ENCODE data around the gene RANBP10. TPM values are rescaled to one million over a fixed set of nuclear protein-coding genes. Genes with fewer than 3 reads are reported as not detected.

The RANBP10 gene
- polyA plus RNA-seq, 2 of the 4 experiments (the other 2 are of a cell fraction), result 7.5 to 9.8 TPM

DNA sequence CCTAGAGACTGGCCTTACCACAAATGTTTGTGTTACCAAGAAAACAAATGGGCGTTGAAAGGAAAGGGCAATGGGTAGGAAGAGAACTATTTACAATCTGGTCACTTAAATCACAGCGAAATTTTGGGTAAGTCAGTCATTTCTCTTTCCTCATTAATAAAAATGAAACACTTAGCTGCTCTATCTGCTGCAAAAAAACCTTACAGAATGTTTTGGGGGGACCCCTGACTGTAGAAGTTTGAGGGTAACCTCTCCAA is 39.6 kb upstream of the RANBP10 start:
- Histone ChIP-seq H3K4me3 (peak overlapping the region; percentile 93), H3K9me3 (no peaks in the 10 kb centered on the region), H3K27ac (peak overlapping the region; percentile 89 to 98), H3K4me2 (peak overlapping the region; percentile 87), H3K4me1 (peaks cover 40% of the 10 kb centered on the region)
- WGBS (ENCODE audit: missing lambda C conversion rate), result 15% methylated on average over 2 of the region's 2 CpGs
- ATAC-seq (no peak), DNase-seq (ENCODE audit: low read depth in 1 of 2, low spot score in 1 of 2) (no peak), FAIRE-seq (no peak)
- POLR2A ChIA-PET, result interaction anchor here (0.6 to 0.9 kb wide), 6 partner anchors 12 to 90 kb away, joined by 3 to 7 read pairs (median 4); partner anchors contain the start of genes PSKH1, RANBP10 and TSNAXIP1
- CTCF ChIA-PET, result interaction anchor here (0.6 to 4.1 kb wide), 5 partner anchors 26 to 64 kb away, joined by 3 to 38 read pairs (median 4); no protein-coding TSS in a partner anchor
- TF ChIP-seq, protein P1, sequence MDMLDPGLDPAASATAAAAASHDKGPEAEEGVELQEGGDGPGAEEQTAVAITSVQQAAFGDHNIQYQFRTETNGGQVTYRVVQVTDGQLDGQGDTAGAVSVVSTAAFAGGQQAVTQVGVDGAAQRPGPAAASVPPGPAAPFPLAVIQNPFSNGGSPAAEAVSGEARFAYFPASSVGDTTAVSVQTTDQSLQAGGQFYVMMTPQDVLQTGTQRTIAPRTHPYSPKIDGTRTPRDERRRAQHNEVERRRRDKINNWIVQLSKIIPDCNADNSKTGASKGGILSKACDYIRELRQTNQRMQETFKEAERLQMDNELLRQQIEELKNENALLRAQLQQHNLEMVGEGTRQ (IDR thresholded peaks at IDR 0.05), result no peak

DNA sequence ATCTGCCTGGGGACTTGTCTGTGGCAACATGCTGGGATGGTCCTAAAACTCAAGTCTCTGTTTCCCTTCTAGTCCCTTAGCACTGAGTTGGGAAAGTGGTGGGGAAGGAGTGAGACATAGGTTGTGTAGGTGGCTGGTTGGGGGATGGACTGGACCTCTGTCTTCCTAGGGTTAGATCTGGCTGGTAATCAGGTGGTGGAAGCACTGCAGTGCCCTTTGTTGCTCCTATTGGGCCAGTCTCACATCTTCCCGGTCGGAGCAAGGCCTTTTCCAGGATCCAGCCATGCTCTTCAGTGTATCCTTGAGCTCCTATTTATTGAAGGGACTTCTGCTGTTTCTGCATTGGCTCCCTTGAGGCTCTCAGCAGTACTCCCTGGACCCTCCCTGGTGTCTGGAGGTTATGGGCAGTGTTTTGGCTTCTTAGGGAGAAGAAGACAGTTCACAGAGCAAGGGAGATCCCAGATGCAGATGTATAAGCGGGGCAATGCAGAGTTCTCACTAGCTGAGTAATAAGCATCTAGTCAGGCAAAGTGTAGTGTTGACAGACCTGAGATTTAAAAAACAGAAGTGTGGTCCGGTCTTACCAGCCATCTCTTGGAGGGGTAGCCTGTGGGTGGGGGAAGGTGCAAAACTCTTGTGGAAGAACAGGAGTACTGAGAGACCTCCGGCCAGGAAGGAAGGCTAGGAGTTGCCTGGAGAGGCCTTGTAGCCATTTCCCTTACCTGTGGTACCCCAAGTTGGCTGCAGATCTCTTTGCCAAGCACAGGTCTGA is 39.1 kb upstream of the RANBP10 start:
- POLR2A ChIA-PET, result interaction anchor here (0.7 to 0.9 kb wide), 4 partner anchors 12 to 39 kb away, joined by 4 to 7 read pairs (median 4); partner anchors contain the start of genes RANBP10 and TSNAXIP1
- Histone ChIP-seq H3K27ac (peak overlapping the region; percentile 89 to 98), H3K4me1 (peaks cover 40% of the 10 kb centered on the region), H3K9me3 (no peaks in the 10 kb centered on the region), H3K4me3 (peak overlapping the region; percentile 93), H3K4me2 (peak overlapping the region; percentile 87)
- no peak for DNase-seq (ENCODE audit: low read depth in 1 of 2, low spot score in 1 of 2)
- no peak for ATAC-seq
- no peak for FAIRE-seq
- CTCF ChIA-PET, result interaction anchor here (1.1 to 4.1 kb wide), 4 partner anchors 22 to 64 kb away, joined by 3 to 38 read pairs (median 4); no protein-coding TSS in a partner anchor
- TF ChIP-seq KDM5A (IDR thresholded peaks at IDR 0.05), result no peak
- TF ChIP-seq, protein P2, sequence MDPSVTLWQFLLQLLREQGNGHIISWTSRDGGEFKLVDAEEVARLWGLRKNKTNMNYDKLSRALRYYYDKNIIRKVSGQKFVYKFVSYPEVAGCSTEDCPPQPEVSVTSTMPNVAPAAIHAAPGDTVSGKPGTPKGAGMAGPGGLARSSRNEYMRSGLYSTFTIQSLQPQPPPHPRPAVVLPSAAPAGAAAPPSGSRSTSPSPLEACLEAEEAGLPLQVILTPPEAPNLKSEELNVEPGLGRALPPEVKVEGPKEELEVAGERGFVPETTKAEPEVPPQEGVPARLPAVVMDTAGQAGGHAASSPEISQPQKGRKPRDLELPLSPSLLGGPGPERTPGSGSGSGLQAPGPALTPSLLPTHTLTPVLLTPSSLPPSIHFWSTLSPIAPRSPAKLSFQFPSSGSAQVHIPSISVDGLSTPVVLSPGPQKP (IDR thresholded peaks at IDR 0.05; ENCODE audit: low read depth, low read length), result no peak
- TF ChIP-seq JUNB (IDR thresholded peaks at IDR 0.05), result no peak
- no peak for TF ChIP-seq MYC (IDR thresholded peaks at IDR 0.05; ENCODE audit: borderline replicate concordance, low read length)
- TF ChIP-seq HOXA7 (CRISPR knock-in tag; IDR thresholded peaks at IDR 0.05), result no peak
- TF ChIP-seq, protein P3, sequence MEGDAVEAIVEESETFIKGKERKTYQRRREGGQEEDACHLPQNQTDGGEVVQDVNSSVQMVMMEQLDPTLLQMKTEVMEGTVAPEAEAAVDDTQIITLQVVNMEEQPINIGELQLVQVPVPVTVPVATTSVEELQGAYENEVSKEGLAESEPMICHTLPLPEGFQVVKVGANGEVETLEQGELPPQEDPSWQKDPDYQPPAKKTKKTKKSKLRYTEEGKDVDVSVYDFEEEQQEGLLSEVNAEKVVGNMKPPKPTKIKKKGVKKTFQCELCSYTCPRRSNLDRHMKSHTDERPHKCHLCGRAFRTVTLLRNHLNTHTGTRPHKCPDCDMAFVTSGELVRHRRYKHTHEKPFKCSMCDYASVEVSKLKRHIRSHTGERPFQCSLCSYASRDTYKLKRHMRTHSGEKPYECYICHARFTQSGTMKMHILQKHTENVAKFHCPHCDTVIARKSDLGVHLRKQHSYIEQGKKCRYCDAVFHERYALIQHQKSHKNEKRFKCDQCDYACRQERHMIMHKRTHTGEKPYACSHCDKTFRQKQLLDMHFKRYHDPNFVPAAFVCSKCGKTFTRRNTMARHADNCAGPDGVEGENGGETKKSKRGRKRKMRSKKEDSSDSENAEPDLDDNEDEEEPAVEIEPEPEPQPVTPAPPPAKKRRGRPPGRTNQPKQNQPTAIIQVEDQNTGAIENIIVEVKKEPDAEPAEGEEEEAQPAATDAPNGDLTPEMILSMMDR (IDR thresholded peaks at IDR 0.05), result no peak
- no peak for TF ChIP-seq RFX5 (IDR thresholded peaks at IDR 0.05)
- TF ChIP-seq, protein P4, sequence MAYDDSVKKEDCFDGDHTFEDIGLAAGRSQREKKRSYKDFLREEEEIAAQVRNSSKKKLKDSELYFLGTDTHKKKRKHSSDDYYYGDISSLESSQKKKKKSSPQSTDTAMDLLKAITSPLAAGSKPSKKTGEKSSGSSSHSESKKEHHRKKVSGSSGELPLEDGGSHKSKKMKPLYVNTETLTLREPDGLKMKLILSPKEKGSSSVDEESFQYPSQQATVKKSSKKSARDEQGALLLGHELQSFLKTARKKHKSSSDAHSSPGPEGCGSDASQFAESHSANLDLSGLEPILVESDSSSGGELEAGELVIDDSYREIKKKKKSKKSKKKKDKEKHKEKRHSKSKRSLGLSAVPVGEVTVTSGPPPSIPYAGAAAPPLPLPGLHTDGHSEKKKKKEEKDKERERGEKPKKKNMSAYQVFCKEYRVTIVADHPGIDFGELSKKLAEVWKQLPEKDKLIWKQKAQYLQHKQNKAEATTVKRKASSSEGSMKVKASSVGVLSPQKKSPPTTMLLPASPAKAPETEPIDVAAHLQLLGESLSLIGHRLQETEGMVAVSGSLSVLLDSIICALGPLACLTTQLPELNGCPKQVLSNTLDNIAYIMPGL (CRISPR knock-in tag; IDR thresholded peaks at IDR 0.05; ENCODE audit: borderline replicate concordance), result no peak
- TF ChIP-seq HEYL (CRISPR knock-in tag; IDR thresholded peaks at IDR 0.05), result no peak
- TF ChIP-seq ZNF302 (CRISPR knock-in tag; IDR thresholded peaks at IDR 0.05), result no peak
- TF ChIP-seq, protein P5, sequence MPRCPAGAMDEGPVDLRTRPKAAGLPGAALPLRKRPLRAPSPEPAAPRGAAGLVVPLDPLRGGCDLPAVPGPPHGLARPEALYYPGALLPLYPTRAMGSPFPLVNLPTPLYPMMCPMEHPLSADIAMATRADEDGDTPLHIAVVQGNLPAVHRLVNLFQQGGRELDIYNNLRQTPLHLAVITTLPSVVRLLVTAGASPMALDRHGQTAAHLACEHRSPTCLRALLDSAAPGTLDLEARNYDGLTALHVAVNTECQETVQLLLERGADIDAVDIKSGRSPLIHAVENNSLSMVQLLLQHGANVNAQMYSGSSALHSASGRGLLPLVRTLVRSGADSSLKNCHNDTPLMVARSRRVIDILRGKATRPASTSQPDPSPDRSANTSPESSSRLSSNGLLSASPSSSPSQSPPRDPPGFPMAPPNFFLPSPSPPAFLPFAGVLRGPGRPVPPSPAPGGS (IDR thresholded peaks at IDR 0.05), result no peak
- no peak for TF ChIP-seq GATA3 (IDR thresholded peaks at IDR 0.05; ENCODE audit: borderline replicate concordance)
- TF ChIP-seq FOXS1 (CRISPR knock-in tag; IDR thresholded peaks at IDR 0.05), result no peak
- TF ChIP-seq ZC3H11A (IDR thresholded peaks at IDR 0.05), result no peak
- no peak for TF ChIP-seq TP53 (CRISPR knock-in tag; IDR thresholded peaks at IDR 0.05)
- WGBS (ENCODE audit: missing lambda C conversion rate), result 87% methylated on average over 5 of the region's 5 CpGs

All from A549 (cell line).